Measurements from ENCODE around the gene CIT.

Gene CIT

DNA sequence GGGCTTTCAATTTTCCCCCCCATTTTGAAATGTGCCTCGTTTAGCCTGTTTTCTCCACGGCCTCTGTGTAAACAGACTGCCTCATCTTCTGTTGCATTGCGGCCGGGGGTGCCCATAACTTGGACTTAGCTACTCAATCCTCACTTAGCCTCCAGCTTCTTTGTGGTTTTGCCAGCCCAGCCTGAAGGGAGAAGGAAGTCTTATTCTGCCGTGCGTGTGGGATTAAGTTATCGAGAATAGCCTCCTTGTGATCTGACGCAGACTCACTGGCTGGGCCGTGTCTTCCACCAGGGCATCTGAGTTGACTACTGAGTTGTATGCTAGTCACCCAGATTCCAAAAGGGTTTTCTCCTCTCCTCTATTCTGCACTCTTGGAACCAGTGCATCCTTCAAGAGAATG lies 201.1 kb downstream of the CIT start:
- Histone ChIP-seq H3K4me3 (ENCODE audit: low read depth, low read length, poor library complexity, severe bottlenecking) (no peak overlapping the region), H3K9me3 (ENCODE audit: low read length) (no peaks in the 10 kb centered on the region), H4K20me1 (ENCODE audit: insufficient read depth, low read length) (no peaks in the 10 kb centered on the region), H3K27ac (ENCODE audit: low read depth, low read length, poor library complexity, severe bottlenecking) (no peak overlapping the region), H3K9ac (ENCODE audit: low read length) (no peak overlapping the region), H3K79me2 (ENCODE audit: insufficient read depth, low read length) (no peaks in the 10 kb centered on the region), H3K27me3 (ENCODE audit: insufficient read depth, low read length) (no peaks in the 10 kb centered on the region), H3K4me1 (ENCODE audit: insufficient read depth, low read length, severe bottlenecking) (peaks cover 1% of the 10 kb centered on the region), H3K4me2 (ENCODE audit: low read length) (no peak overlapping the region), H3K36me3 (ENCODE audit: insufficient read depth, low read length) (peaks cover 99% of the 10 kb centered on the region), H3K9me2 (ENCODE audit: low read depth, low read length) (no peaks in the 10 kb centered on the region), H2AFZ (ENCODE audit: low read length) (no peak overlapping the region), H3F3A (ENCODE audit: insufficient read depth, low read length) (no peaks in the 10 kb centered on the region)
- TF ChIP-seq, protein P1, sequence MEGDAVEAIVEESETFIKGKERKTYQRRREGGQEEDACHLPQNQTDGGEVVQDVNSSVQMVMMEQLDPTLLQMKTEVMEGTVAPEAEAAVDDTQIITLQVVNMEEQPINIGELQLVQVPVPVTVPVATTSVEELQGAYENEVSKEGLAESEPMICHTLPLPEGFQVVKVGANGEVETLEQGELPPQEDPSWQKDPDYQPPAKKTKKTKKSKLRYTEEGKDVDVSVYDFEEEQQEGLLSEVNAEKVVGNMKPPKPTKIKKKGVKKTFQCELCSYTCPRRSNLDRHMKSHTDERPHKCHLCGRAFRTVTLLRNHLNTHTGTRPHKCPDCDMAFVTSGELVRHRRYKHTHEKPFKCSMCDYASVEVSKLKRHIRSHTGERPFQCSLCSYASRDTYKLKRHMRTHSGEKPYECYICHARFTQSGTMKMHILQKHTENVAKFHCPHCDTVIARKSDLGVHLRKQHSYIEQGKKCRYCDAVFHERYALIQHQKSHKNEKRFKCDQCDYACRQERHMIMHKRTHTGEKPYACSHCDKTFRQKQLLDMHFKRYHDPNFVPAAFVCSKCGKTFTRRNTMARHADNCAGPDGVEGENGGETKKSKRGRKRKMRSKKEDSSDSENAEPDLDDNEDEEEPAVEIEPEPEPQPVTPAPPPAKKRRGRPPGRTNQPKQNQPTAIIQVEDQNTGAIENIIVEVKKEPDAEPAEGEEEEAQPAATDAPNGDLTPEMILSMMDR (IDR thresholded peaks at IDR 0.05; ENCODE audit: low read length), result no peak
- no peak for TF ChIP-seq EZH2 (IDR thresholded peaks at IDR 0.05; ENCODE audit: borderline replicate concordance, low read length)

DNA sequence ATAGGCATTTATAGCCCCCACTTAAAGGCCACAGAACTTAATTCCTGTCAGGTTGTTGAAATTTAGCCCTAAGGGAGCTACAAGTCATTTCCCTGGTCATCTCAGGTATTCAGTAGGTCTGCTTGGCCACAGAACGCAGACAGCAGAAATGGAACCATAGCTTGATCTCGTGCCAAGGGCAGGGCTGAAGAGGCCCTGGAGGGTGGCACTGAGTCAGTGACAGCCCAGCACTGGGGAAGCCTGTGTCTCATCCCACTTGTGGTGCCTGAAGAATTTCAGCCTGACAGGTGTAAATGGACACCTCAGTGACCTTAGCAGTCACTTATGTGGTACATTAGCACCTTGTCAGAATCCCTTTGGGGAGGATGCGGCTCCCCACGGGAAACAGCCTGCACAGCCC lies 202.6 kb downstream of the CIT start:
- H3K27ac ChIP-seq (ENCODE audit: low read depth, low read length, poor library complexity, severe bottlenecking), result no peak overlapping the region
- peaks cover 99% of the 10 kb centered on the region for H3K36me3 ChIP-seq (ENCODE audit: insufficient read depth, low read length)
- H4K20me1 ChIP-seq (ENCODE audit: insufficient read depth, low read length), result no peaks in the 10 kb centered on the region
- no peak overlapping the region for H3K4me3 ChIP-seq (ENCODE audit: low read depth, low read length, poor library complexity, severe bottlenecking)
- no peaks in the 10 kb centered on the region for H3K9me2 ChIP-seq (ENCODE audit: low read depth, low read length)
- no peak overlapping the region for H2AFZ ChIP-seq (ENCODE audit: low read length)
- H3K4me1 ChIP-seq (ENCODE audit: insufficient read depth, low read length, severe bottlenecking), result peaks cover 15% of the 10 kb centered on the region
- H3K9ac ChIP-seq (ENCODE audit: low read length), result no peak overlapping the region
- no peaks in the 10 kb centered on the region for H3K27me3 ChIP-seq (ENCODE audit: insufficient read depth, low read length)
- no peak overlapping the region for H3K4me2 ChIP-seq (ENCODE audit: low read length)
- H3K9me3 ChIP-seq (ENCODE audit: low read length), result no peaks in the 10 kb centered on the region
- TF ChIP-seq, protein P1 (IDR thresholded peaks at IDR 0.05; ENCODE audit: low read length), result no peak
- TF ChIP-seq EZH2 (IDR thresholded peaks at IDR 0.05; ENCODE audit: borderline replicate concordance, low read length), result no peak
- no peaks in the 10 kb centered on the region for H3F3A ChIP-seq (ENCODE audit: insufficient read depth, low read length)
- peaks cover 2% of the 10 kb centered on the region; the same call in 1 of the 2 replicates for H3K79me2 ChIP-seq (ENCODE audit: insufficient read depth, low read length)

DNA sequence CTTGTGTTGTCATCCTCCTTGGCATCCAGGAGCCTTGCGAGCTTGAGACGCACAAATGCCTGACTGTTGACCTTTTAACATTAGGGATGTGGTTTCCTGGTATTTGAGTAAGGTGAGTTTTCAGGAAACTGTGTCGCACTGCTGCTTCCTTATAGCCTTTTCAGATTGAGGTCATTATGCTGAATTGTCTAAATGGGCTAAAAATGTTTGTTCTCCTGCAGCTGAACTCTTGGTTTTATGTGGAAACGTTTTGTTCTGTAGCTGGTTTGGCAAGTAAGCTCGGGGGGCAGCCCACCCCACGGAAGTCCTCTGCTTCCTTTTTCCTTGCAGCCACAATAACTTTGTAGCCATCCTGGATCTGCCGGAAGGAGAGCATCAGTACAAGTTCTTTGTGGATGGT lies 203.5 kb downstream of the CIT start:
- no peak overlapping the region for H3K4me3 ChIP-seq (ENCODE audit: low read depth, low read length, poor library complexity, severe bottlenecking)
- H3K27me3 ChIP-seq (ENCODE audit: insufficient read depth, low read length), result no peaks in the 10 kb centered on the region
- no peaks in the 10 kb centered on the region for H4K20me1 ChIP-seq (ENCODE audit: insufficient read depth, low read length)
- H3K36me3 ChIP-seq (ENCODE audit: insufficient read depth, low read length), result peaks cover 92% of the 10 kb centered on the region
- H3K4me1 ChIP-seq (ENCODE audit: insufficient read depth, low read length, severe bottlenecking), result peaks cover 18% of the 10 kb centered on the region
- H3K79me2 ChIP-seq (ENCODE audit: insufficient read depth, low read length), result peaks cover 5% of the 10 kb centered on the region; the same call in 1 of the 2 replicates
- H3K9me3 ChIP-seq (ENCODE audit: low read length), result no peaks in the 10 kb centered on the region
- no peaks in the 10 kb centered on the region for H3F3A ChIP-seq (ENCODE audit: insufficient read depth, low read length)
- no peaks in the 10 kb centered on the region for H3K9me2 ChIP-seq (ENCODE audit: low read depth, low read length)
- H3K4me2 ChIP-seq (ENCODE audit: low read length), result no peak overlapping the region
- TF ChIP-seq, protein P1 (IDR thresholded peaks at IDR 0.05; ENCODE audit: low read length), result no peak
- no peak for TF ChIP-seq EZH2 (IDR thresholded peaks at IDR 0.05; ENCODE audit: borderline replicate concordance, low read length)
- no peak overlapping the region for H3K9ac ChIP-seq (ENCODE audit: low read length)
- H3K27ac ChIP-seq (ENCODE audit: low read depth, low read length, poor library complexity, severe bottlenecking), result no peak overlapping the region
- H2AFZ ChIP-seq (ENCODE audit: low read length), result no peak overlapping the region

Measured in OCI-LY1 (cell line).